Spleen (tissue), 7 donors: ENCODE data around the gene LMAN1.

ENCODE experiments used
- POLR2A ChIP-seq, 3 donors: fragments of 450-650 bp; IDR thresholded peaks; one replicate each; pipeline ENCODE4 v1.5.1; 2017; ENCODE audit warnings: antibody characterized with exemption in 3 of 3, mild to moderate bottlenecking in 1 of 3
- TF ChIP-seq, protein P1 (sequence below), 11 experiments: fragments of 200-600 bp in 7 of 11; fragments of 450-650 bp in 4 of 11; sonication (generic) in 4 of 11; IDR thresholded peaks in 8 of 11; conservative IDR thresholded peaks in 3 of 11; 1 replicate in 7 of 11; 2 replicates in 4 of 11; pipeline versions ENCODE4 v1.4.0 to v1.8.0; 2016 to 2021; ENCODE audit warnings: antibody characterized with exemption in 11 of 11, inconsistent platforms in 4 of 11, mild to moderate bottlenecking in 1 of 11
- donor health status: DM: no; HTN: no; CAD: no; lungs with moderate emphysema.
- donor health status: DM: no; HTN: no; CAD: no.
- donor health status: DM: no; HTN: no; CAD: no.

DNA sequence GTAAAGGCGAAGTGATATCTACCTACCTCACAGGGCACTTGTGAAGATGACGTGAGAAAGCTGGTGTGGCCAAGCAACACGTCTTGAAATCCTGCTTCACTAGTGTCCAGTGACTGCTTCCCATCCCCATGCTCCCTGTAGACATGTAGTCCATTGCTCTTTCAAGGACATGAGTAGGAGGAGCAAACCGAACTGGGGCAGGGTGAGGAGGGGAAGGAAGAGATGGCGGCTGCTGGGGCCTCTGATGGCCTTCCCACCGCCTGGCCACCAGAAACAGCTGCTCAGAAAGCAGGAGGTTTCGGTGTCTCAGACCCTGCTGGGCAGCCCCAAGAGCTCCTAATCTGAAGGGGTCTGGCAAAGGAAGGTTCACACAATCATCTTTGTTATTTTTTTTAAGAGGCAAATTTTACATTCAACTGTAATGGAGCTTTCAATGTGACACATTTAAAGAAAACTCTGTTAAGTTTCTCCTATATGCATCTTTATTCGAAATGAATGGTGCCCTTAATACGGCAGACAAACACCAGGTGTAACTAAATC is 55.3 kb downstream of the LMAN1 start:
- TF ChIP-seq, protein P1, sequence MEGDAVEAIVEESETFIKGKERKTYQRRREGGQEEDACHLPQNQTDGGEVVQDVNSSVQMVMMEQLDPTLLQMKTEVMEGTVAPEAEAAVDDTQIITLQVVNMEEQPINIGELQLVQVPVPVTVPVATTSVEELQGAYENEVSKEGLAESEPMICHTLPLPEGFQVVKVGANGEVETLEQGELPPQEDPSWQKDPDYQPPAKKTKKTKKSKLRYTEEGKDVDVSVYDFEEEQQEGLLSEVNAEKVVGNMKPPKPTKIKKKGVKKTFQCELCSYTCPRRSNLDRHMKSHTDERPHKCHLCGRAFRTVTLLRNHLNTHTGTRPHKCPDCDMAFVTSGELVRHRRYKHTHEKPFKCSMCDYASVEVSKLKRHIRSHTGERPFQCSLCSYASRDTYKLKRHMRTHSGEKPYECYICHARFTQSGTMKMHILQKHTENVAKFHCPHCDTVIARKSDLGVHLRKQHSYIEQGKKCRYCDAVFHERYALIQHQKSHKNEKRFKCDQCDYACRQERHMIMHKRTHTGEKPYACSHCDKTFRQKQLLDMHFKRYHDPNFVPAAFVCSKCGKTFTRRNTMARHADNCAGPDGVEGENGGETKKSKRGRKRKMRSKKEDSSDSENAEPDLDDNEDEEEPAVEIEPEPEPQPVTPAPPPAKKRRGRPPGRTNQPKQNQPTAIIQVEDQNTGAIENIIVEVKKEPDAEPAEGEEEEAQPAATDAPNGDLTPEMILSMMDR (IDR thresholded peaks at IDR 0.05 in 8 of 11, conservative IDR thresholded peaks at IDR 0.05 in 3 of 11) = no peak
- no peak for TF ChIP-seq POLR2A (IDR thresholded peaks at IDR 0.05)
